Measurements from ENCODE around the gene S100P. TPM values are rescaled to one million over a fixed set of nuclear protein-coding genes. Genes with fewer than 3 reads are reported as not detected.

The S100P gene
- total RNA-seq, 2 experiments from 2014 or later = not detected

GRCh38 chr4:6720202-6720699 is 26.6 kb downstream of the S100P start:
- Histone ChIP-seq H4K20me1 (ENCODE audit: insufficient read depth, low read length) (no peaks in the 10 kb centered on the region; the same call in 1 of the 2 replicates), H3K79me2 (ENCODE audit: insufficient read depth, low read depth, low read length) (peaks cover 25% of the 10 kb centered on the region), H3K4me3 (ENCODE audit: low read depth, low read length, poor library complexity, severe bottlenecking) (no peak overlapping the region), H3K4me1 (ENCODE audit: insufficient read depth, low read length, poor library complexity, severe bottlenecking) (peaks cover 17% of the 10 kb centered on the region), H3K36me3 (ENCODE audit: insufficient read depth, low read length) (no peaks in the 10 kb centered on the region), H3K27ac (ENCODE audit: low read depth, low read length, poor library complexity, severe bottlenecking) (no peak overlapping the region), H3K9me3 (ENCODE audit: low read length) (no peaks in the 10 kb centered on the region), H3K9me2 (ENCODE audit: insufficient read depth, low read length) (no peaks in the 10 kb centered on the region), H2AFZ (ENCODE audit: low read length) (0 out of 2 replicates have a peak overlapping the region, but pooled peaks have one; percentile 20), H3K4me2 (ENCODE audit: low read length) (peak overlapping the region; percentile 39)
- DNase-seq (ENCODE audit: low spot score) = peak; percentile 75
- intact Hi-C loops (cut with micrococcal nuclease; ENCODE audit: unreplicated experiment) = loop anchor here (1.0 to 5.0 kb wide), 5 partner anchors 63 to 350 kb away; partner anchors contain the start of gene KIAA0232
- ChIA-PET CTCF (ENCODE audit: unreplicated experiment) (interaction anchor here (1.0 kb wide), 1 partner anchor 153 kb away, joined by 5 read pairs; no protein-coding TSS in a partner anchor), POLR2A (no interaction called here)
- BruUV-seq (replicated peaks) = no TSS peak
- TF ChIP-seq EZH2phosphoT487 (IDR thresholded peaks at IDR 0.05; ENCODE audit: borderline replicate concordance, low read depth, low read length) (no peak), CTCF (conservative IDR thresholded peaks at IDR 0.05; ENCODE audit: low read length) (peak; percentile 95)

- TF ChIP-seq EZH2phosphoT487 (IDR thresholded peaks at IDR 0.05; ENCODE audit: borderline replicate concordance, low read depth, low read length) = no peak
- TF ChIP-seq CTCF (conservative IDR thresholded peaks at IDR 0.05; ENCODE audit: low read length) = no peak
- no peaks in the 10 kb centered on the region for H3K36me3 ChIP-seq (ENCODE audit: insufficient read depth, low read length)
- peaks cover 25% of the 10 kb centered on the region for H3K79me2 ChIP-seq (ENCODE audit: insufficient read depth, low read depth, low read length)
- ChIA-PET POLR2A (interaction anchor here (0.7 to 0.9 kb wide), 2 partner anchors 59 to 427 kb away, joined by 4 to 5 read pairs; no protein-coding TSS in a partner anchor), CTCF (ENCODE audit: unreplicated experiment) (interaction anchor here (0.5 to 0.6 kb wide), 2 partner anchors 16 to 250 kb away, joined by 3 to 4 read pairs; no protein-coding TSS in a partner anchor)
- H3K4me1 ChIP-seq (ENCODE audit: insufficient read depth, low read length, poor library complexity, severe bottlenecking) = peaks cover 12% of the 10 kb centered on the region
- H4K20me1 ChIP-seq (ENCODE audit: insufficient read depth, low read length) = no peaks in the 10 kb centered on the region; the same call in 1 of the 2 replicates
- no TSS peak for BruUV-seq (replicated peaks)
- no peak for DNase-seq (ENCODE audit: low spot score)
- H3K27ac ChIP-seq (ENCODE audit: low read depth, low read length, poor library complexity, severe bottlenecking) = no peak overlapping the region
- no peak overlapping the region for H3K4me3 ChIP-seq (ENCODE audit: low read depth, low read length, poor library complexity, severe bottlenecking)
- no peaks in the 10 kb centered on the region for H3K9me2 ChIP-seq (ENCODE audit: insufficient read depth, low read length)
- intact Hi-C loops (cut with micrococcal nuclease; ENCODE audit: unreplicated experiment) = loop anchor here (2.0 to 5.0 kb wide), 3 partner anchors 62 to 266 kb away; partner anchors contain the start of gene KIAA0232
- no peak overlapping the region for H3K4me2 ChIP-seq (ENCODE audit: low read length)
- no peaks in the 10 kb centered on the region for H3K9me3 ChIP-seq (ENCODE audit: low read length)
- H2AFZ ChIP-seq (ENCODE audit: low read length) = no peak overlapping the region
Measured at GRCh38 chr4:6721121-6721520, 27.4 kb downstream of the S100P start.

GRCh38 chr4:6722891-6723290 is 29.2 kb downstream of the S100P start:
- intact Hi-C loops (cut with micrococcal nuclease; ENCODE audit: unreplicated experiment) = loop anchor here (5.0 kb wide), 1 partner anchor 249 kb away; no protein-coding TSS in a partner anchor
- POLR2A ChIA-PET = no interaction called here
- CTCF ChIA-PET (ENCODE audit: unreplicated experiment) = no interaction called here

More at GRCh38 chr4:6722891-6723290, 29.2 kb downstream of the S100P start:
- Histone ChIP-seq H2AFZ (ENCODE audit: low read length) (no peak overlapping the region), H3K36me3 (ENCODE audit: insufficient read depth, low read length) (no peaks in the 10 kb centered on the region), H3K4me2 (ENCODE audit: low read length) (no peak overlapping the region), H3K9me3 (ENCODE audit: low read length) (no peaks in the 10 kb centered on the region), H3K4me3 (ENCODE audit: low read depth, low read length, poor library complexity, severe bottlenecking) (no peak overlapping the region), H3K27ac (ENCODE audit: low read depth, low read length, poor library complexity, severe bottlenecking) (no peak overlapping the region), H3K9me2 (ENCODE audit: insufficient read depth, low read length) (no peaks in the 10 kb centered on the region), H4K20me1 (ENCODE audit: insufficient read depth, low read length) (no peaks in the 10 kb centered on the region), H3K4me1 (ENCODE audit: insufficient read depth, low read length, poor library complexity, severe bottlenecking) (peaks cover 10% of the 10 kb centered on the region), H3K79me2 (ENCODE audit: insufficient read depth, low read depth, low read length) (peaks cover 9% of the 10 kb centered on the region)
- TF ChIP-seq CTCF (conservative IDR thresholded peaks at IDR 0.05; ENCODE audit: low read length) (no peak), EZH2phosphoT487 (IDR thresholded peaks at IDR 0.05; ENCODE audit: borderline replicate concordance, low read depth, low read length) (no peak)
- no peak for DNase-seq (ENCODE audit: low spot score)
- BruUV-seq (replicated peaks) = no TSS peak

All from OCI-LY7 (cell line).